Transverse colon (tissue), 4 donors: Measurements from ENCODE around the gene LMO1. TPM values are rescaled to one million over a fixed set of nuclear protein-coding genes. Genes with fewer than 3 reads are reported as not detected.

Source experiments
- DNase-seq: peaks from one replicate; pipeline ENCODE4 v3.0.0-alpha.2; 2019
- H3K27ac ChIP-seq, 4 donors: fragments of 200-600 bp; sonication (generic); 2 replicates each; pipeline ENCODE4 v1.5.1; 2016 to 2018; ENCODE audit warnings: inconsistent platforms in 4 of 4
- H3K27me3 ChIP-seq: fragments of 200-600 bp; sonication (generic); 2 replicates; pipeline ENCODE4 v1.5.1; 2017; ENCODE audit warnings: inconsistent platforms
- H3K36me3 ChIP-seq, 4 donors: fragments of 200-600 bp; sonication (generic); 2 replicates each; pipeline ENCODE4 v1.5.1; 2017 to 2019; ENCODE audit warnings: inconsistent platforms in 4 of 4
- H3K4me1 ChIP-seq, 4 donors: fragments of 200-600 bp; sonication (generic); 2 replicates each; pipeline ENCODE4 v1.5.1; 2017 to 2020; ENCODE audit warnings: inconsistent platforms in 4 of 4
- H3K4me3 ChIP-seq, 4 donors: fragments of 200-600 bp; sonication (generic); 1 replicate in 1 of 4; 2 replicates in 3 of 4; pipeline versions ENCODE4 v1.5.1 to v1.6.1; 2017 to 2019; ENCODE audit warnings: inconsistent platforms in 4 of 4
- H3K9me3 ChIP-seq, 2 donors: fragments of 200-600 bp; sonication (generic); 2 replicates each; pipeline ENCODE4 v1.5.1; 2017 to 2019; ENCODE audit warnings: inconsistent platforms in 2 of 2
- EP300 ChIP-seq: sonication (generic); formaldehyde crosslinking; IDR thresholded peaks from one replicate; pipeline ENCODE4 v1.6.1; 2017; ENCODE audit warnings: antibody characterized with exemption, low read depth
- POLR2A ChIP-seq: fragments of 450-650 bp; IDR thresholded peaks from one replicate; pipeline ENCODE4 v1.6.1; 2016; ENCODE audit warnings: antibody characterized with exemption, mild to moderate bottlenecking, moderate library complexity
- POLR2AphosphoS5 ChIP-seq, 3 donors: sonication (generic); formaldehyde crosslinking; IDR thresholded peaks; one replicate each; pipeline ENCODE4 v1.6.1; 2016; ENCODE audit warnings: antibody characterized with exemption in 3 of 3
- WGBS, 2 donors: methylation state at CpG; one replicate each; pipeline ENCODE4 v1.1.5; 2018; ENCODE audit warnings: low coverage in 1 of 2; 5-methylcytosine and 5-hydroxymethylcytosine counted together
- in situ Hi-C, 4 donors: fragments of 200-750 bp; cut with MboI; loops; one replicate each; pipeline versions ENCODE4 v1.15.0 to v1.15.1; 2017; ENCODE audit warnings: low sequenced_read_pairs in 3 of 4, low pct_ligation_motif_present in 1 of 4, low pct_unique_long_range_greater_than_20kb in 1 of 4
- intact Hi-C: fragments of 100-400 bp; cut with DNase I; formaldehyde crosslinking; loops from one replicate; pipeline ENCODE4 v1.15.1; 2023; ENCODE audit warnings: low total_unique reads
- total RNA-seq, 4 donors: library from RNA; depleted of rRNA; stranded (reverse); fragments of >200 nt; gene quantifications; one replicate each; pipeline ENCODE4 v1.1.0, GENCODE V29; 2016
- TF ChIP-seq, protein P1 (sequence below), 5 experiments: fragments of 200-600 bp in 3 of 5; fragments of 450-650 bp in 2 of 5; sonication (generic) in 3 of 5; IDR thresholded peaks; 1 replicate in 2 of 5; 2 replicates in 3 of 5; pipeline ENCODE4 v1.5.1; 2016 to 2017; ENCODE audit warnings: antibody characterized with exemption in 5 of 5, inconsistent platforms in 3 of 5, mild to moderate bottlenecking in 2 of 5, moderate library complexity in 1 of 5

LMO1 gene
- total RNA-seq, 4 donors from 2014 or later = not detected

DNA sequence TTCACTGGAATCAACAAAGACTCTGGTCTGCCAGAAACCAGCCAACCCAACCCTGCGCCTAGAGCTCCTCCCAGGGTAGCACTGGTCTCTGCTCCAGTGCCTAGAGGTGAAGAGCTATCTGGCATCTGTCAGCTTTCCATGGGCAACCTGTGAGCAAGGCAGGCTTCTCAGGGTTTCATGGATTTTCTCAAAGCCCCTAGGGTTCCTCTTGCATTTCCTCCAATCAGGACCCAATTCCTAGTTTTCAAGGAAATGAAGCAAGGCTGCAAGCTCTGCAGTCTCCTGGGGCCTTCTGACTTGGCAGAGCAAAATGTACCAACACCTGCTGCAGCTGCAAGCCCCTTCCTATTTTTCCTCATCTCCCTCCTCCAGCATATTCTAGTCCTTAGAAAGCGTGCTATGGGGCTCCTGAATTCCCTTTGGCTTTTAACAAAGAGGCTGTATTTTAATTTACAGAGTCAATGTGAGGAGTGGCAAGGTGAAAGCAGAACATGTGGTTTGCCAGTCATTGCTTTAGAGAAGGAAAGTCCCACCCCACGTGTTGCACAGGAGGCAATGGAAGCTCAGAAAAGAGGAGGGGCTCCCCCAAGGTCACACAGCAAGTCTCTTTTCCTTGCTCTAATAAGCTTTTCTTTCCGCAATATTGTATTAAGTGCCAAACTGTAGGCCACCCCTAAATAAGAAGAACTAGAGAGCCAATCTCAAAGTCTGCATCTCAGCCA, 61.9 kb downstream of the LMO1 start:
- TF ChIP-seq POLR2A (no peak), POLR2AphosphoS5 (IDR thresholded peaks at IDR 0.05) (no peak), EP300 (no peak)
- TF ChIP-seq, protein P1, sequence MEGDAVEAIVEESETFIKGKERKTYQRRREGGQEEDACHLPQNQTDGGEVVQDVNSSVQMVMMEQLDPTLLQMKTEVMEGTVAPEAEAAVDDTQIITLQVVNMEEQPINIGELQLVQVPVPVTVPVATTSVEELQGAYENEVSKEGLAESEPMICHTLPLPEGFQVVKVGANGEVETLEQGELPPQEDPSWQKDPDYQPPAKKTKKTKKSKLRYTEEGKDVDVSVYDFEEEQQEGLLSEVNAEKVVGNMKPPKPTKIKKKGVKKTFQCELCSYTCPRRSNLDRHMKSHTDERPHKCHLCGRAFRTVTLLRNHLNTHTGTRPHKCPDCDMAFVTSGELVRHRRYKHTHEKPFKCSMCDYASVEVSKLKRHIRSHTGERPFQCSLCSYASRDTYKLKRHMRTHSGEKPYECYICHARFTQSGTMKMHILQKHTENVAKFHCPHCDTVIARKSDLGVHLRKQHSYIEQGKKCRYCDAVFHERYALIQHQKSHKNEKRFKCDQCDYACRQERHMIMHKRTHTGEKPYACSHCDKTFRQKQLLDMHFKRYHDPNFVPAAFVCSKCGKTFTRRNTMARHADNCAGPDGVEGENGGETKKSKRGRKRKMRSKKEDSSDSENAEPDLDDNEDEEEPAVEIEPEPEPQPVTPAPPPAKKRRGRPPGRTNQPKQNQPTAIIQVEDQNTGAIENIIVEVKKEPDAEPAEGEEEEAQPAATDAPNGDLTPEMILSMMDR (IDR thresholded peaks at IDR 0.05) = no peak
- DNase-seq = no peak
- no peak overlapping the region for H3K4me3 ChIP-seq
- H3K9me3 ChIP-seq = no peaks in the 10 kb centered on the region
- in situ Hi-C loops = no loop called here
- H3K36me3 ChIP-seq = no peaks in the 10 kb centered on the region
- intact Hi-C loops = no loop called here
- H3K27ac ChIP-seq = peak overlapping the region in 1 of 4 donors; percentile 40
- peaks cover under 1% of the 10 kb centered on the region for H3K27me3 ChIP-seq
- 49 to 53% methylated on average over 3 to 4 of the region's 4 CpGs for WGBS, 2 donors
- no peaks in the 10 kb centered on the region for H3K4me1 ChIP-seq

DNA sequence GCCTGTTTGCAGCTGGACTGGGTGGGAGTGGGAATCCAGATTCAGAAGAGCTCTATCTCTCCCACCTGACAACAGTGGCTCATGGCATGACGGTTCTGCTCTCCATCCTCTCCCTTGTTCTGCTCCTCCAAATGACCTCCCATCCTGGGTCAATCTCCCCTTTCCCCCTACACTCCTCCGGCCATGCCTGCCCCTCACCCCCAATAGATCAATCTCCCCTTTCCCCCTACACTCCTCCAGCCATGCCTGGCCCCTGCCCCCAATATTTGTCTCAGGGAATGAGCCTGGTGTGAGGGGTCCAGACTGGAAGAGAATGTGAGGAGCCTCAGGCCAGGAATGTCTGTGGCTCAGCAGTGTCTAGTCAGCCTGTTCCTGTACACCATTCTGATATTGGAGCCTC, 64.0 kb downstream of the LMO1 start:
- intact Hi-C loops = no loop called here
- DNase-seq = no peak
- in situ Hi-C loops = loop anchor here in 1 of 4 donors (10.0 kb wide), 1 partner anchor 365 kb away; no protein-coding TSS in a partner anchor

DNA sequence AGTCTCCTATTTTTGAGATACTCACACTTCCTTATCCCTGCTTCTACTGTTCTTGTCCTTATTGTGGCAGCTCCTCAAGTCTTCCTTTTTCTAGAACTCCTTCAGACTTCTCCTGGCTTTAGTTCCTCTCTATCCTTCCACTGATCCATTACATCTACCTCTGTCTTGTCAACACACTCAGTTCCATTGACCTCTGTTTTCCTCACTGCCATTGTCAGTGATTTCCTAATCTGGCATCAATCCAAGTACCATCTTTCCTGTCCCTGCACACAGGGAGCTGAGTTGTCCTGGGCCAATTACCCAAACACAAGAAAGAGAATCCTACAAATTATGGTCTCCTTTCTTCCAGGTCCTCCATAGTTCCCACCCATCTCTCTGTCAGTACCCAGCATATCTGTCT, 66.9 kb downstream of the LMO1 start:
- no peak for DNase-seq
- no peak overlapping the region for H3K27ac ChIP-seq
- no peaks in the 10 kb centered on the region for H3K9me3 ChIP-seq
- peaks cover 7% of the 10 kb centered on the region for H3K27me3 ChIP-seq
- intact Hi-C loops = no loop called here
- no peaks in the 10 kb centered on the region for H3K36me3 ChIP-seq
- H3K4me3 ChIP-seq = no peak overlapping the region
- H3K4me1 ChIP-seq = no peaks in the 10 kb centered on the region
- TF ChIP-seq POLR2A (no peak), EP300 (no peak), POLR2AphosphoS5 (IDR thresholded peaks at IDR 0.05) (no peak)
- TF ChIP-seq, protein P1 (IDR thresholded peaks at IDR 0.05) = no peak
- in situ Hi-C loops = loop anchor here in 1 of 4 donors (10.0 kb wide), 1 partner anchor 368 kb away; no protein-coding TSS in a partner anchor

More for the DNA sequence above, 64.0 kb downstream of the LMO1 start:
- Histone ChIP-seq H3K4me1 (no peaks in the 10 kb centered on the region), H3K9me3 (no peaks in the 10 kb centered on the region), H3K4me3 (no peak overlapping the region), H3K36me3 (no peaks in the 10 kb centered on the region), H3K27ac (no peak overlapping the region), H3K27me3 (no peaks in the 10 kb centered on the region)
- 78% methylated on average over 2 of the region's 2 CpGs; no CpG with 5 or more reads in 1 of the 2 donors for WGBS, 2 donors
- TF ChIP-seq POLR2A (no peak), POLR2AphosphoS5 (IDR thresholded peaks at IDR 0.05) (no peak), EP300 (no peak)
- TF ChIP-seq, protein P1 (IDR thresholded peaks at IDR 0.05) = no peak

DNA sequence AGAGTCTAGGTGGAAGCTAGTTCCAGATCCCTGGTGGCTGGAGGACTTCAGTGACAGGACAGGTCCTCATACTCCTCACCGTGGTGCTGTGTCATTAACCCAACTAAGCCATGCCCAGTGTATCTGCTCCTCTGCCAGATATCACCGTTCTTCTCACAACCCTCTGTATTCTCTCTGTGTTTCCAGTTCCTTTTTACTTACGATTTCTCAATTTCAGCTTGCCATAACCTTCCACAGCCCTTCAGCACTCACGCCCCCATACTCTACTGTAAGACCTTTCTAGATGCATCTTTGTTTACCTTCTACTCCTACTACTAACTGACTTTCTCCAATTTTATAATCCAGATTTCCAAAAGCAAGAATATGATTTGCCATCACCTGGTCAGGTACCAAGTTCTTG, 68.7 kb downstream of the LMO1 start:
- intact Hi-C loops = no loop called here
- TF ChIP-seq POLR2A (no peak), POLR2AphosphoS5 (IDR thresholded peaks at IDR 0.05) (no peak), EP300 (no peak)
- TF ChIP-seq, protein P1 (IDR thresholded peaks at IDR 0.05) = no peak

More for the DNA sequence above, 68.7 kb downstream of the LMO1 start:
- Histone ChIP-seq H3K36me3 (no peaks in the 10 kb centered on the region), H3K27me3 (peaks cover 7% of the 10 kb centered on the region), H3K4me3 (no peak overlapping the region), H3K9me3 (no peaks in the 10 kb centered on the region), H3K27ac (no peak overlapping the region), H3K4me1 (no peaks in the 10 kb centered on the region)
- 68 to 84% methylated on average over 3 to 4 of the region's 4 CpGs for WGBS, 2 donors
- DNase-seq = no peak
- in situ Hi-C loops = loop anchor here in 1 of 4 donors (10.0 kb wide), 1 partner anchor 370 kb away; no protein-coding TSS in a partner anchor
